ENCODE results near the gene ZMYND8.

DNA sequence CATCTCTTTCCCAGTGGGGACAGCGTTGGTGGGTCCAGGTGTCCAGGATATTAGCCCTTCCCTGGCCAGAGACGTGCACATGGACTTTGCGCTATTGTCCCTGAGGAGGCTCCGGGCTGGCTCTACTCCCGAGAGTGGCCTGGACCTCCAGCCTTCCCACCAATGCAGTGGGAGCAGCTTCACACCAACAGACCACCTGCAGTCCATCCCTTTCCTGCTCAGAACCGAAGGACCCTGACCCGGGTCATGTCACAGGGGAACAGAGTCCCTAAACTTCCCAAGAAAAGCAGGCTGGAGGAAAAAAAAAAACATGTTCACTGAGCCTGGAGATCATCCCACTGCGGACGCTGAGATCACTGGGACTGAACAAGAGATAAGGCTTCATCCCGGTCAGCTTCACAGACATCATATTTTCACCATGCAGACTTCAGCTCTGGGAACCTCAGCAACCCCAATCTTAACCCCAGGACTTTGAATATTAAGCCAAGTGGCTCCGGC is 18.3 kb downstream of the ZMYND8 start:
- TF ChIP-seq, protein P1, sequence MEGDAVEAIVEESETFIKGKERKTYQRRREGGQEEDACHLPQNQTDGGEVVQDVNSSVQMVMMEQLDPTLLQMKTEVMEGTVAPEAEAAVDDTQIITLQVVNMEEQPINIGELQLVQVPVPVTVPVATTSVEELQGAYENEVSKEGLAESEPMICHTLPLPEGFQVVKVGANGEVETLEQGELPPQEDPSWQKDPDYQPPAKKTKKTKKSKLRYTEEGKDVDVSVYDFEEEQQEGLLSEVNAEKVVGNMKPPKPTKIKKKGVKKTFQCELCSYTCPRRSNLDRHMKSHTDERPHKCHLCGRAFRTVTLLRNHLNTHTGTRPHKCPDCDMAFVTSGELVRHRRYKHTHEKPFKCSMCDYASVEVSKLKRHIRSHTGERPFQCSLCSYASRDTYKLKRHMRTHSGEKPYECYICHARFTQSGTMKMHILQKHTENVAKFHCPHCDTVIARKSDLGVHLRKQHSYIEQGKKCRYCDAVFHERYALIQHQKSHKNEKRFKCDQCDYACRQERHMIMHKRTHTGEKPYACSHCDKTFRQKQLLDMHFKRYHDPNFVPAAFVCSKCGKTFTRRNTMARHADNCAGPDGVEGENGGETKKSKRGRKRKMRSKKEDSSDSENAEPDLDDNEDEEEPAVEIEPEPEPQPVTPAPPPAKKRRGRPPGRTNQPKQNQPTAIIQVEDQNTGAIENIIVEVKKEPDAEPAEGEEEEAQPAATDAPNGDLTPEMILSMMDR (IDR thresholded peaks at IDR 0.05; ENCODE audit: extremely low read depth in 1 of 2, insufficient read depth in 1 of 2, low read depth in 1 of 2, low read length in 2 of 2): no peak
- TF ChIP-seq JUN (IDR thresholded peaks at IDR 0.05; ENCODE audit: borderline replicate concordance, insufficient read depth, insufficient read length, low read depth): no peak
- TF ChIP-seq GATA2 (IDR thresholded peaks at IDR 0.05; ENCODE audit: insufficient read depth, insufficient read length, low read depth, low read length): no peak
- TF ChIP-seq POLR2A (IDR thresholded peaks at IDR 0.05; ENCODE audit: low read depth, low read length): no peak
- TF ChIP-seq POLR2AphosphoS5 (IDR thresholded peaks at IDR 0.05; ENCODE audit: insufficient read depth, low read depth, low read length): no peak
- TF ChIP-seq EZH2 (IDR thresholded peaks at IDR 0.05; ENCODE audit: borderline replicate concordance, low read depth, low read length, severe bottlenecking): no peak

Measured in endothelial cell of umbilical vein (primary cell).